ENCODE measurements around the gene RCOR3. TPM values are rescaled to one million over a fixed set of nuclear protein-coding genes. Genes with fewer than 3 reads are reported as not detected.

RCOR3 gene
- total and polyA plus RNA-seq, 10 of the 15 experiments (the other 5 are each of a cell fraction or from before 2014, with no cell fraction given), result 8.0 to 55.0 (median 25.1) TPM

GRCh38 chr1:211340622-211341507 is 81.7 kb downstream of the RCOR3 start:
- WGBS (ENCODE audit: insufficient coverage, insufficient replicate concordance, low lambda C conversion rate, missing lambda C conversion rate), result 97% methylated on average over 10 of the region's 10 CpGs
- no peak overlapping the region for H3K4me2 ChIP-seq (ENCODE audit: control insufficient read depth, insufficient read depth)

GRCh38 chr1:211341999-211342398 is 82.8 kb downstream of the RCOR3 start:
- Histone ChIP-seq H3K27ac (ENCODE audit: control insufficient read depth, insufficient read depth) (no peak overlapping the region), H3K4me1 (ENCODE audit: control insufficient read depth, insufficient read depth, low read length) (peaks cover 5% of the 10 kb centered on the region; the same call in 1 of the 2 replicates), H3K27me3 (replicated peaks in 1 of 2; ENCODE audit: control insufficient read depth in 2 of 2, insufficient read depth in 2 of 2, low read length in 1 of 2) (no peaks in the 10 kb centered on the region), H3K4me3 (no peak overlapping the region), H2AFZ (ENCODE audit: control insufficient read depth, low read depth, low read length) (no peak overlapping the region), H3K9me3 (replicated peaks; ENCODE audit: control insufficient read depth, insufficient read depth, low read length) (no peaks in the 10 kb centered on the region), H3K36me3 (ENCODE audit: control insufficient read depth in 2 of 2, insufficient read depth in 2 of 2, low read length in 1 of 2) (peaks cover 0 to 2% of the 10 kb centered on the region in 2 experiments; a peak in 2 of 4 replicates), H3K9ac (ENCODE audit: control insufficient read depth, insufficient read depth, low read length) (no peak overlapping the region), H4K20me1 (ENCODE audit: control insufficient read depth, insufficient read depth) (no peaks in the 10 kb centered on the region), H3K4me2 (ENCODE audit: control insufficient read depth, insufficient read depth) (no peak overlapping the region), H3K79me2 (ENCODE audit: control insufficient read depth, insufficient read depth, low read length) (peaks cover 39% of the 10 kb centered on the region)
- in situ Hi-C loops (cut with MboI) (no loop called here), intact Hi-C loops (cut with micrococcal nuclease; ENCODE audit: unreplicated experiment) (no loop called here)
- ChIA-PET SMC1A (ENCODE audit: uncharacterized antibody, unreplicated experiment) (interaction anchor here (5.1 kb wide), 1 partner anchor 14 kb away, joined by 29 read pairs; no protein-coding TSS in a partner anchor), CTCF (interaction anchor here (1.4 to 4.9 kb wide), 2 partner anchors 18 to 128 kb away, joined by 3 to 20 read pairs; no protein-coding TSS in a partner anchor), RAD21 (ENCODE audit: unreplicated experiment) (no interaction called here), POLR2A (no interaction called here)
- 93% methylated on average over 1 of the region's 1 CpG for WGBS (ENCODE audit: insufficient coverage, insufficient replicate concordance, low lambda C conversion rate, missing lambda C conversion rate)
- TF ChIP-seq PKNOX1 (IDR thresholded peaks at IDR 0.05) (no peak), ZBTB40 (IDR thresholded peaks at IDR 0.05; ENCODE audit: borderline replicate concordance) (peak; percentile 92)
- ATAC-seq, result no peak
- DNase-seq (ENCODE audit: low read depth, low spot score), result no peak
- no peak for FAIRE-seq
- no TSS peak for BruUV-seq (replicated peaks)

More at GRCh38 chr1:211340622-211341507, 81.7 kb downstream of the RCOR3 start:
- peaks cover 0 to 2% of the 10 kb centered on the region in 2 experiments; a peak in 2 of 4 replicates for H3K36me3 ChIP-seq (ENCODE audit: control insufficient read depth in 2 of 2, insufficient read depth in 2 of 2, low read length in 1 of 2)
- no peaks in the 10 kb centered on the region for H3K9me3 ChIP-seq (replicated peaks; ENCODE audit: control insufficient read depth, insufficient read depth, low read length)
- POLR2A ChIA-PET, result interaction anchor here (1.0 kb wide), 1 partner anchor 13 kb away, joined by 3 read pairs; no protein-coding TSS in a partner anchor
- no peaks in the 10 kb centered on the region for H3K27me3 ChIP-seq (replicated peaks in 1 of 2; ENCODE audit: control insufficient read depth in 2 of 2, insufficient read depth in 2 of 2, low read length in 1 of 2)
- H3K9ac ChIP-seq (ENCODE audit: control insufficient read depth, insufficient read depth, low read length), result no peak overlapping the region
- H3K27ac ChIP-seq (ENCODE audit: control insufficient read depth, insufficient read depth), result no peak overlapping the region
- H2AFZ ChIP-seq (ENCODE audit: control insufficient read depth, low read depth, low read length), result no peak overlapping the region
- no peak for FAIRE-seq
- no peak for ATAC-seq
- no peaks in the 10 kb centered on the region for H4K20me1 ChIP-seq (ENCODE audit: control insufficient read depth, insufficient read depth)
- CTCF ChIA-PET, result interaction anchor here (0.7 to 5.1 kb wide), 6 partner anchors 11 to 173 kb away, joined by 3 to 27 read pairs (median 6); no protein-coding TSS in a partner anchor
- RAD21 ChIA-PET (ENCODE audit: unreplicated experiment), result interaction anchor here (1.7 kb wide), 1 partner anchor 14 kb away, joined by 3 read pairs; no protein-coding TSS in a partner anchor
- peaks cover 14% of the 10 kb centered on the region for H3K4me1 ChIP-seq (ENCODE audit: control insufficient read depth, insufficient read depth, low read length)
- DNase-seq (ENCODE audit: low read depth, low spot score), result no peak
- BruUV-seq (replicated peaks), result no TSS peak
- SMC1A ChIA-PET (ENCODE audit: uncharacterized antibody, unreplicated experiment), result interaction anchor here (1.0 to 5.1 kb wide), 2 partner anchors 10 to 12 kb away, joined by 3 to 29 read pairs; no protein-coding TSS in a partner anchor
- H3K4me3 ChIP-seq, result no peak overlapping the region
- H3K79me2 ChIP-seq (ENCODE audit: control insufficient read depth, insufficient read depth, low read length), result peaks cover 49% of the 10 kb centered on the region
- intact Hi-C loops (cut with micrococcal nuclease; ENCODE audit: unreplicated experiment), result no loop called here
- in situ Hi-C loops (cut with MboI), result no loop called here
- no peak for TF ChIP-seq PML (IDR thresholded peaks at IDR 0.05; ENCODE audit: low read length)

All from GM12878 (cell line).